NCI-H187 (cell line): ENCODE data around the gene SH3D19.

Experiments used
- DNase-seq, 2 experiments: peaks; one replicate each; lab custom pipeline; 2025; lab: John Stamatoyannopoulos, UW

Gene SH3D19

GRCh38 chr4:151228189-151229119, 97.0 kb downstream of the SH3D19 start:
- DNase-seq, result no peak

- DNase-seq, result no peak
Measured at GRCh38 chr4:151227731-151228130, 97.7 kb downstream of the SH3D19 start.

- DNase-seq, result no peak
Measured at GRCh38 chr4:151227172-151227571, 98.2 kb downstream of the SH3D19 start.

- DNase-seq, result no peak
Measured at GRCh38 chr4:151226004-151226932, 99.1 kb downstream of the SH3D19 start.

- no peak for DNase-seq
Measured at GRCh38 chr4:151223465-151223864, 101.9 kb downstream of the SH3D19 start.

GRCh38 chr4:151219948-151220347, 105.5 kb downstream of the SH3D19 start:
- DNase-seq, result no peak

- DNase-seq, result no peak
Measured at GRCh38 chr4:151219091-151219490, 106.3 kb downstream of the SH3D19 start.

GRCh38 chr4:151218343-151218742, 107.1 kb downstream of the SH3D19 start:
- no peak for DNase-seq

GRCh38 chr4:151217326-151217725, 108.1 kb downstream of the SH3D19 start:
- no peak for DNase-seq

GRCh38 chr4:151215295-151215694, 110.1 kb downstream of the SH3D19 start:
- no peak for DNase-seq

- no peak for DNase-seq
Measured at GRCh38 chr4:151207868-151208267, 117.5 kb downstream of the SH3D19 start.

GRCh38 chr4:151207186-151207585, 118.2 kb downstream of the SH3D19 start:
- no peak for DNase-seq

GRCh38 chr4:151206241-151207005, 119.0 kb downstream of the SH3D19 start:
- DNase-seq, result no peak

GRCh38 chr4:151205722-151206121, 119.7 kb downstream of the SH3D19 start:
- DNase-seq, result no peak

GRCh38 chr4:151204925-151205524, 120.4 kb downstream of the SH3D19 start:
- no peak for DNase-seq

- DNase-seq, result no peak
Measured at GRCh38 chr4:151202851-151203455, 122.5 kb downstream of the SH3D19 start.

- DNase-seq, result no peak
Measured at GRCh38 chr4:151202381-151202780, 123.0 kb downstream of the SH3D19 start.

- DNase-seq, result no peak
Measured at GRCh38 chr4:151199319-151200190, 125.8 kb downstream of the SH3D19 start.

GRCh38 chr4:151198748-151199147, 126.7 kb downstream of the SH3D19 start:
- DNase-seq, result no peak

- no peak for DNase-seq
Measured at GRCh38 chr4:151197247-151197646, 128.2 kb downstream of the SH3D19 start.
